ENCODE data around the gene ECE2.
A peak's percentile ranks its signal among the peaks of the same experiment; 100 is the strongest.

Gene ECE2

DNA sequence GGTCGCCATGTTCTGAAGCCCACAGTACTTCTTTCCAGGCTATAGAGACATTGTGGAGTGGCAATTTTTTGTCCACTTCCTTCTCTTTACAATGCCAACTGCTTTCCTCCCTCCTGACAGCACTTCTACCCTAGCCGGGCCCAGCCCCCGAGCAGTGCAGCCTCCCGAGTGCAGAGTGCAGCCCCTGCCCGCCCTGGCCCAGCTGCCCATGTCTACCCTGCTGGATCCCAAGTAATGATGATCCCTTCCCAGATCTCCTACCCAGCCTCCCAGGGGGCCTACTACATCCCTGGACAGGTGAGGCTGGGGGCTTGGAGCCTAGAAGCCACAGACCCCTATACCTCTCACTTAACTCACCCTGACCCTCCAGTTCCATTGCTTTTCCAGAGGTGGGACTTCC lies 41.4 kb downstream of the ECE2 start:
- DNase-seq (ENCODE audit: low spot score): no peak
- peaks cover 36 to 69% of the 10 kb centered on the region in 2 donors for H3K36me3 ChIP-seq (replicated peaks in 1 of 2; ENCODE audit: control insufficient read depth in 2 of 2, insufficient read depth in 2 of 2, low read length in 2 of 2)

DNA sequence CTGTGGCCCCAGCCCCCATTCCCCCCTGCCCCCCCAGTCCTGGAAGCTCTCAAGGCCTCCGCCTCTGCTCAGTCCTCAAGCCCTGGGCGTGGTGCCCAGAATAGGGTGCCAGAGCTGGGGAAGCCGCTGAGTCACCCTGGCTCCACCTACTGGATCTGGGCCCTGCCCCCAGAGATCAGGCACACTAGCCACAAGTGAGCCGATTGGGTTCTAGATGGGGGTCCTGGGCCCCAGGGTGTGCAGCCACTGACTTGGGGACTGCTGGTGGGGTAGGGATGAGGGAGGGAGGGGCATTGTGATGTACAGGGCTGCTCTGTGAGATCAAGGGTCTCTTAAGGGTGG lies 44.3 kb downstream of the ECE2 start:
- no peak for DNase-seq (ENCODE audit: low spot score)

More for the DNA sequence above, 41.4 kb downstream of the ECE2 start:
- no peak overlapping the region for H2BK15ac ChIP-seq (ENCODE audit: low read length)
- no peak overlapping the region for H4K91ac ChIP-seq (ENCODE audit: low read depth, low read length, poor library complexity)
- peaks cover 7 to 15% of the 10 kb centered on the region in 2 donors for H3K4me1 ChIP-seq (ENCODE audit: control insufficient read depth in 2 of 2, insufficient read depth in 1 of 2, low read depth in 1 of 2, low read length in 2 of 2)
- no CpG with 5 or more reads among the region's 5 CpGs for WGBS, 2 donors (ENCODE audit: extremely low coverage in 2 of 2, insufficient read length in 2 of 2, insufficient replicate concordance in 1 of 2)
- no peak overlapping the region for H2BK120ac ChIP-seq (ENCODE audit: low read depth, low read length)
- no peak overlapping the region for H3K18ac ChIP-seq (ENCODE audit: low read length)
- H3K23ac ChIP-seq (ENCODE audit: low read depth, low read length, poor library complexity): no peak overlapping the region
- no peaks in the 10 kb centered on the region for H3K27me3 ChIP-seq (ENCODE audit: control insufficient read depth in 3 of 3, insufficient read depth in 3 of 3, low read depth in 1 of 3, low read length in 3 of 3)
- no peak overlapping the region for H3K4ac ChIP-seq (ENCODE audit: low read length)
- no peak overlapping the region for H2BK5ac ChIP-seq (ENCODE audit: low read length)
- H3K79me1 ChIP-seq (ENCODE audit: low read depth, low read length): peaks cover 7% of the 10 kb centered on the region
- no peak overlapping the region for H2AFZ ChIP-seq (ENCODE audit: low read length)
- no peak overlapping the region for H3K14ac ChIP-seq (ENCODE audit: low read length)
- H2AK5ac ChIP-seq (ENCODE audit: low read depth, low read length): no peak overlapping the region
- no peak overlapping the region for H3K4me2 ChIP-seq (ENCODE audit: insufficient read depth, low read length, poor library complexity, severe bottlenecking)
- H2BK12ac ChIP-seq (ENCODE audit: low read length): no peak overlapping the region
- H4K8ac ChIP-seq (ENCODE audit: low read depth, low read length): no peak overlapping the region
- H3K27ac ChIP-seq (replicated peaks; ENCODE audit: low read length): no peak overlapping the region
- H3K9ac ChIP-seq (ENCODE audit: low read depth, low read length, poor library complexity): no peak overlapping the region
- H3K9me3 ChIP-seq (replicated peaks in 1 of 2; ENCODE audit: control insufficient read depth in 2 of 2, insufficient read depth in 1 of 2, low read depth in 1 of 2, low read length in 2 of 2): no peaks in the 10 kb centered on the region
- H3K4me3 ChIP-seq (ENCODE audit: low read length in 2 of 2): no peak overlapping the region

DNA sequence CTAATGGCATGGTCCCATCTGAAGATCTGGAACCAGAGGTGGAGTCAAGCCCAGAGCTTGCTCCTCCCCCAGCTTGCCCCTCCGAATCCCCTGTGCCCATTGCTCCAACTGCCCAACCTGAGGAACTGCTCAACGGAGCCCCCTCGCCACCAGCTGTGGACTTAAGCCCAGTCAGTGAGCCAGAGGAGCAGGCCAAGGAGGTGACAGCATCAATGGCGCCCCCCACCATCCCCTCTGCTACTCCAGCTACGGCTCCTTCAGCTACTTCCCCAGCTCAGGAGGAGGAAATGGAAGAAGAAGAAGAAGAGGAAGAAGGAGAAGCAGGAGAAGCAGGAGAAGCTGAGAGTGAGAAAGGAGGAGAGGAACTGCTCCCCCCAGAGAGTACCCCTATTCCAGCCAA lies 45.8 kb downstream of the ECE2 start:
- no peak overlapping the region for H3K9ac ChIP-seq (ENCODE audit: low read depth, low read length, poor library complexity)
- no peak for DNase-seq (ENCODE audit: low spot score)
- no peak overlapping the region for H2BK15ac ChIP-seq (ENCODE audit: low read length)
- no peak overlapping the region for H3K23ac ChIP-seq (ENCODE audit: low read depth, low read length, poor library complexity)
- no peak overlapping the region for H2BK120ac ChIP-seq (ENCODE audit: low read depth, low read length)
- H2BK5ac ChIP-seq (ENCODE audit: low read length): peak overlapping the region; percentile 58
- H3K4me2 ChIP-seq (ENCODE audit: insufficient read depth, low read length, poor library complexity, severe bottlenecking): no peak overlapping the region
- no peaks in the 10 kb centered on the region for H3K27me3 ChIP-seq (ENCODE audit: control insufficient read depth in 3 of 3, insufficient read depth in 3 of 3, low read depth in 1 of 3, low read length in 3 of 3)
- H3K4me1 ChIP-seq (ENCODE audit: control insufficient read depth in 2 of 2, insufficient read depth in 1 of 2, low read depth in 1 of 2, low read length in 2 of 2): peaks cover 3 to 5% of the 10 kb centered on the region in 2 donors
- no peak overlapping the region for H3K4ac ChIP-seq (ENCODE audit: low read length)
- no peak overlapping the region for H2AK5ac ChIP-seq (ENCODE audit: low read depth, low read length)
- no peak overlapping the region for H3K4me3 ChIP-seq (ENCODE audit: low read length in 2 of 2)
- no peak overlapping the region for H3K27ac ChIP-seq (replicated peaks; ENCODE audit: low read length)
- no peak overlapping the region for H2BK12ac ChIP-seq (ENCODE audit: low read length)
- no peaks in the 10 kb centered on the region for H3K9me3 ChIP-seq (replicated peaks in 1 of 2; ENCODE audit: control insufficient read depth in 2 of 2, insufficient read depth in 1 of 2, low read depth in 1 of 2, low read length in 2 of 2)
- peaks cover 78 to 100% of the 10 kb centered on the region in 2 donors for H3K36me3 ChIP-seq (replicated peaks in 1 of 2; ENCODE audit: control insufficient read depth in 2 of 2, insufficient read depth in 2 of 2, low read length in 2 of 2)
- H2AFZ ChIP-seq (ENCODE audit: low read length): no peak overlapping the region
- no peak overlapping the region for H4K91ac ChIP-seq (ENCODE audit: low read depth, low read length, poor library complexity)
- H4K8ac ChIP-seq (ENCODE audit: low read depth, low read length): no peak overlapping the region
- no peak overlapping the region for H3K18ac ChIP-seq (ENCODE audit: low read length)
- WGBS, 2 donors (ENCODE audit: extremely low coverage in 2 of 2, insufficient read length in 2 of 2, insufficient replicate concordance in 1 of 2): no CpG with 5 or more reads among the region's 5 CpGs
- peaks cover 11% of the 10 kb centered on the region for H3K79me1 ChIP-seq (ENCODE audit: low read depth, low read length)
- no peak overlapping the region for H3K14ac ChIP-seq (ENCODE audit: low read length)

More for the DNA sequence above, 44.3 kb downstream of the ECE2 start:
- H3K18ac ChIP-seq (ENCODE audit: low read length): no peak overlapping the region
- no peak overlapping the region for H2BK5ac ChIP-seq (ENCODE audit: low read length)
- H3K27ac ChIP-seq (replicated peaks; ENCODE audit: low read length): no peak overlapping the region
- H4K91ac ChIP-seq (ENCODE audit: low read depth, low read length, poor library complexity): no peak overlapping the region
- H3K79me1 ChIP-seq (ENCODE audit: low read depth, low read length): peaks cover 10% of the 10 kb centered on the region
- H3K9ac ChIP-seq (ENCODE audit: low read depth, low read length, poor library complexity): no peak overlapping the region
- no peak overlapping the region for H3K14ac ChIP-seq (ENCODE audit: low read length)
- no peaks in the 10 kb centered on the region for H3K27me3 ChIP-seq (ENCODE audit: control insufficient read depth in 3 of 3, insufficient read depth in 3 of 3, low read depth in 1 of 3, low read length in 3 of 3)
- no peak overlapping the region for H3K4me3 ChIP-seq (ENCODE audit: low read length in 2 of 2)
- H3K4me2 ChIP-seq (ENCODE audit: insufficient read depth, low read length, poor library complexity, severe bottlenecking): no peak overlapping the region
- H3K9me3 ChIP-seq (replicated peaks in 1 of 2; ENCODE audit: control insufficient read depth in 2 of 2, insufficient read depth in 1 of 2, low read depth in 1 of 2, low read length in 2 of 2): no peaks in the 10 kb centered on the region
- WGBS, 2 donors (ENCODE audit: extremely low coverage in 2 of 2, insufficient read length in 2 of 2, insufficient replicate concordance in 1 of 2): no CpG with 5 or more reads among the region's 4 CpGs
- no peak overlapping the region for H2BK12ac ChIP-seq (ENCODE audit: low read length)
- H3K4ac ChIP-seq (ENCODE audit: low read length): no peak overlapping the region
- no peak overlapping the region for H2AFZ ChIP-seq (ENCODE audit: low read length)
- H2BK15ac ChIP-seq (ENCODE audit: low read length): no peak overlapping the region
- no peak overlapping the region for H3K23ac ChIP-seq (ENCODE audit: low read depth, low read length, poor library complexity)
- peaks cover 7 to 15% of the 10 kb centered on the region in 2 donors for H3K4me1 ChIP-seq (ENCODE audit: control insufficient read depth in 2 of 2, insufficient read depth in 1 of 2, low read depth in 1 of 2, low read length in 2 of 2)
- H2AK5ac ChIP-seq (ENCODE audit: low read depth, low read length): no peak overlapping the region
- H2BK120ac ChIP-seq (ENCODE audit: low read depth, low read length): no peak overlapping the region
- no peak overlapping the region for H4K8ac ChIP-seq (ENCODE audit: low read depth, low read length)
- peaks cover 63 to 98% of the 10 kb centered on the region in 2 donors for H3K36me3 ChIP-seq (replicated peaks in 1 of 2; ENCODE audit: control insufficient read depth in 2 of 2, insufficient read depth in 2 of 2, low read length in 2 of 2)

DNA sequence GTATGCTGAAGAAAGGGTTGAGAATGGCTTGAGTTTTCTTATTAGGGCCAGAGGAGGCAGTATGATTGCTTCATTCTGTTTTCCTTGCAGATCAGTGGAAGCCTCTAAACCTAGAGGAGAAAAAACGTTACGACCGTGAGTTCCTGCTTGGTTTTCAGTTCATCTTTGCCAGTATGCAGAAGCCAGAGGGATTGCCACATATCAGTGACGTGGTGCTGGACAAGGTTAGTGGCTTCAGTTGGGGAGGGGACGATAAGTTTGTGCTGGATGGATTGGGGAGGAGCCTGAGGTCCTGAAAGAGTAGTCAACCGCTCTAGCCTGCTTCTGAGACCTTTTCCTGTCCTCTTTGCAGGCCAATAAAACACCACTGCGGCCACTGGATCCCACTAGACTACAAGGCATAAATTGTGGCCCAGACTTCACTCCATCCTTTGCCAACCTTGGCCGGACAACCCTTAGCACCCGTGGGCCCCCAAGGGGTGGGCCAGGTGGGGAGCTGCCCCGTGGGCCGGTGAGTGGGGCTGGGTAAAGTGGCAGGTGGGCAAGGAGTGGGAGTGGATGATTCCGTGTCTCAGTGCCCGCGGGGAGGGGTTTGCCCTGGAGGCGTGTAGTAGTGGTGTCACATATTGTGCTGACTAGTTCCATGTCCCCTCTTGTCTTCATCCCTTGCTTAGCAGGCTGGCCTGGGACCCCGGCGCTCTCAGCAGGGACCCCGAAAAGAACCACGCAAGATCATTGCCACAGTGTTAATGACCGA lies 47.1 kb downstream of the ECE2 start:
- H3K79me1 ChIP-seq (ENCODE audit: low read depth, low read length): peaks cover 13% of the 10 kb centered on the region
- peaks cover 82 to 100% of the 10 kb centered on the region in 2 donors for H3K36me3 ChIP-seq (replicated peaks in 1 of 2; ENCODE audit: control insufficient read depth in 2 of 2, insufficient read depth in 2 of 2, low read length in 2 of 2)
- peak overlapping the region; percentile 86 for H3K23ac ChIP-seq (ENCODE audit: low read depth, low read length, poor library complexity)
- H2BK120ac ChIP-seq (ENCODE audit: low read depth, low read length): no peak overlapping the region
- H2AK5ac ChIP-seq (ENCODE audit: low read depth, low read length): no peak overlapping the region
- H2BK5ac ChIP-seq (ENCODE audit: low read length): no peak overlapping the region
- H3K27ac ChIP-seq (replicated peaks; ENCODE audit: low read length): no peak overlapping the region
- no peak overlapping the region for H2AFZ ChIP-seq (ENCODE audit: low read length)
- no peak overlapping the region for H2BK15ac ChIP-seq (ENCODE audit: low read length)
- no peak overlapping the region for H3K4ac ChIP-seq (ENCODE audit: low read length)
- H3K27me3 ChIP-seq (ENCODE audit: control insufficient read depth in 3 of 3, insufficient read depth in 3 of 3, low read depth in 1 of 3, low read length in 3 of 3): no peaks in the 10 kb centered on the region
- peaks cover 0 to 2% of the 10 kb centered on the region in 2 donors for H3K4me1 ChIP-seq (ENCODE audit: control insufficient read depth in 2 of 2, insufficient read depth in 1 of 2, low read depth in 1 of 2, low read length in 2 of 2)
- H3K9me3 ChIP-seq (replicated peaks in 1 of 2; ENCODE audit: control insufficient read depth in 2 of 2, insufficient read depth in 1 of 2, low read depth in 1 of 2, low read length in 2 of 2): no peaks in the 10 kb centered on the region
- H3K14ac ChIP-seq (ENCODE audit: low read length): no peak overlapping the region
- H3K4me3 ChIP-seq (ENCODE audit: low read length in 2 of 2): no peak overlapping the region
- no peak overlapping the region for H4K91ac ChIP-seq (ENCODE audit: low read depth, low read length, poor library complexity)
- H3K9ac ChIP-seq (ENCODE audit: low read depth, low read length, poor library complexity): peak overlapping the region; percentile 39
- no peak for DNase-seq (ENCODE audit: low spot score)
- no peak overlapping the region for H3K4me2 ChIP-seq (ENCODE audit: insufficient read depth, low read length, poor library complexity, severe bottlenecking)
- H4K8ac ChIP-seq (ENCODE audit: low read depth, low read length): no peak overlapping the region
- no peak overlapping the region for H3K18ac ChIP-seq (ENCODE audit: low read length)
- H2BK12ac ChIP-seq (ENCODE audit: low read length): no peak overlapping the region
- no CpG with 5 or more reads among the region's 20 CpGs for whole genome bisulfite sequencing, 2 donors (ENCODE audit: extremely low coverage in 2 of 2, insufficient read length in 2 of 2, insufficient replicate concordance in 1 of 2)
